ENCODE results near the gene OR7G1. TPM values are rescaled to one million over a fixed set of nuclear protein-coding genes. Genes with fewer than 3 reads are reported as not detected.

The OR7G1 gene
- polyA plus RNA-seq, 4 donors: not detected

DNA sequence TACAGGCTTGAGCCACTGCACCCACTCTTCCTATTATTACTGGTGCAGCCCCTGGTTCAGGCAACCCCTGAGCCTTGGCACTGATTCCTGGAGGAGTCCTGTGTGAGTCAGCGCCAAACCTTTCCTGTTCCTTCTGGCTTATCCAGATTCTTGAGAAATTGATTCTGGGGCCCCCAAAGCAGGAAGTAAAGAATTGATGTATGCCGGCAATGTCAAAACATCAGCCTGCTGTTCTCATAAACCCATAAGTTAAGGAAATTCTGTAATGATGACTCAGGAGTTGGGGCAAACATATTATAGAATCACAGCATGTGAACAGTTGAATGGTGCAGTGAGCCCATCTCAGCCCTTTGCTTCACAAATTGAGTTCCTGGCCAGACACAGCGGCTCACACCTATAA lies 12.6 kb upstream of the OR7G1 start:
- Histone ChIP-seq H3K9me3 (ENCODE audit: control insufficient read depth in 2 of 2, insufficient read depth in 1 of 2, low read depth in 1 of 2, low read length in 1 of 2) (no peaks in the 10 kb centered on the region), H3K27me3 (ENCODE audit: control insufficient read depth in 3 of 3, insufficient read depth in 3 of 3, low read length in 3 of 3) (no peaks in the 10 kb centered on the region), H3K27ac (ENCODE audit: low read depth in 1 of 3, low read length in 2 of 3) (no peak overlapping the region), H3K4me1 (ENCODE audit: control insufficient read depth in 3 of 3, insufficient read depth in 2 of 3, low read depth in 1 of 3, low read length in 2 of 3) (no peaks in the 10 kb centered on the region), H3K4me3 (ENCODE audit: low read depth in 1 of 3, low read length in 3 of 3) (no peak overlapping the region), H3K36me3 (ENCODE audit: control insufficient read depth in 3 of 3, insufficient read depth in 2 of 3, low read depth in 1 of 3, low read length in 3 of 3) (no peaks in the 10 kb centered on the region)
- 44 to 62% (median 61%) methylated on average over 3 of the region's 3 CpGs for WGBS, 3 donors
- FAIRE-seq: no peak
- DNase-seq: no peak

DNA sequence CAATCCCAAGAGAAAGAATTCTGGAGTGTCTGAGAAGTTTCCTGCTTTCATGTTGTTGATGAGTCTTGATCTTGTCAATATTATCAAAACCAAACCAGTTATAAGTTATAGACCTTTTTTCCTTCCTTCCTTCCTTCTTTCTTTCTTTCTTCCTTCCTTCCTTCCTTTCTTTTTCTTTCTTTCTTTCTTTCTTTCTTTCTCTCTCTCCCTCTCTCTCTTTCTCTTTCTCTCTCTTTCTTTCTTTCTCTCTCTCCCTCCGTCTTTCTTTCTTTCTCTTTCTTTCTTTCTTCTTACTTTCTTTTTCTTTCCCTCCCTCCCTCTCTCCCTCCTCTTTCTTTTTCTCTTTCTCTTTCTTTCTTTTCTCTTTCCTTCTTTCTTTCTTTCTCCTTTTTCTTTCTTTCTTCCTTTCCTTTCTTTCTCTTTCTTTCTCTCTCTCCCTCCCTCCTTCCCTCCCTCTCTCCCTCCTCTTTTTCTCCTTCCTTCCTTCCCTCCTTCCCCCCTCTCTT lies 11.4 kb upstream of the OR7G1 start, which contains the start of gene OR7G3:
Gene OR7G3 (minus strand): TSS at position 51 of the 506 bp plus-strand sequence. CDS start 0 bp downstream, at position 51.
- no peak within 1 kb of the TSS for H3K4me3 ChIP-seq (ENCODE audit: low read depth in 1 of 3, low read length in 3 of 3)
- FAIRE-seq (no peak), DNase-seq (no peak)
- H3K4me1 ChIP-seq (ENCODE audit: control insufficient read depth in 3 of 3, insufficient read depth in 2 of 3, low read depth in 1 of 3, low read length in 2 of 3): no peaks in the 10 kb centered on the region
- no peak within 1 kb of the TSS for H3K27ac ChIP-seq (ENCODE audit: low read depth in 1 of 3, low read length in 2 of 3)
- H3K36me3 ChIP-seq (ENCODE audit: control insufficient read depth in 3 of 3, insufficient read depth in 2 of 3, low read depth in 1 of 3, low read length in 3 of 3): no peaks in the 10 kb centered on the region
- H3K9me3 ChIP-seq (ENCODE audit: control insufficient read depth in 2 of 2, insufficient read depth in 1 of 2, low read depth in 1 of 2, low read length in 1 of 2): no peaks in the 10 kb centered on the region
- H3K27me3 ChIP-seq (ENCODE audit: control insufficient read depth in 3 of 3, insufficient read depth in 3 of 3, low read length in 3 of 3): no peaks in the 10 kb centered on the region
- 65 to 80% (median 73%) methylated on average over 1 of the region's 1 CpG for WGBS, 3 donors

DNA sequence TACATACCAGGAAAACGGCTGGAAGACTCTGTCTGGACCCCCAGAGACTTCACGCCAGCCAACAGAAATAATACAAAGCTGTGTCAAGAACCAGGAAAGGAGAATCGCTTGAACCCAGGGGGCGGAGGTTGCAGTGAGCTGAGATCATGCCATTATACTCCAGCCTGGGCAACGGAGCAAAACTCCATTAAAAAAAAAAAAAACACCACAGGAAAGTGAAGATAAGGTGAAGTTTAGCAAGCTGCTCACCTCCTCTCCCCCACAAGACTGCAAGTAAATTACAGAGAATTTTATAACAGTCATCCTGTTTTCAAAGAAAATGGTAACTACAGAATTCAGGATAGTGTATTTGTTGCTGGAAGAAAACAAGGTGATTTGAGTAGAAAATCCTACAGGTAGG lies 984 bp upstream of the OR7G1 start:
- Histone ChIP-seq H3K27me3 (ENCODE audit: control insufficient read depth in 3 of 3, insufficient read depth in 3 of 3, low read length in 3 of 3) (peaks cover 0 to 2% (median 0%) of the 10 kb centered on the region in 3 donors), H3K9me3 (ENCODE audit: control insufficient read depth in 2 of 2, insufficient read depth in 1 of 2, low read depth in 1 of 2, low read length in 1 of 2) (no peaks in the 10 kb centered on the region), H3K27ac (ENCODE audit: low read depth in 1 of 3, low read length in 2 of 3) (no peak overlapping the region), H3K4me1 (ENCODE audit: control insufficient read depth in 3 of 3, insufficient read depth in 2 of 3, low read depth in 1 of 3, low read length in 2 of 3) (no peaks in the 10 kb centered on the region), H3K4me3 (ENCODE audit: low read depth in 1 of 3, low read length in 3 of 3) (no peak overlapping the region), H3K36me3 (ENCODE audit: control insufficient read depth in 3 of 3, insufficient read depth in 2 of 3, low read depth in 1 of 3, low read length in 3 of 3) (no peaks in the 10 kb centered on the region)
- WGBS, 3 donors: 45 to 53% (median 53%) methylated on average over 5 of the region's 5 CpGs
- DNase-seq (no peak), FAIRE-seq (no peak)

DNA sequence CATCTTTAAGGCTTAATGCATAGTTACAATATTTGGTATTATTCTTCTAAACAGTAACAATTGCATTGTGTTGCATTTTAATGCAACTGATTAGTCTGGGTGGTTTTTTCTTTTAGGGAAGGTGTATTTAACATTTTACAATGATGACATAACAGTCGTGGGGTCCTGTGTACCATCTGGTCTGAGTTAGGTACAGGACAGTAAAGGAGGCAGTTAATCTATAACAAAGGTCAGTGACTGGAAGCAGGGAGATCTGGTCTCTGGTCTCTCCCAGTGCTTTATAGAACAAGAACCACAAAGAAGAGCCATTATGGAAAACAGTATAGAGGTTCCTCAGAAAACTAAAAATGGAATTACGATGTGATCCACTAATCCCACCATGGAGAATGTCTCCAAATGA lies 5.6 kb downstream of the OR7G1 start:
- no peak overlapping the region for H3K4me3 ChIP-seq (ENCODE audit: low read depth in 1 of 3, low read length in 3 of 3)
- FAIRE-seq: no peak
- no peaks in the 10 kb centered on the region for H3K36me3 ChIP-seq (ENCODE audit: control insufficient read depth in 3 of 3, insufficient read depth in 2 of 3, low read depth in 1 of 3, low read length in 3 of 3)

DNA sequence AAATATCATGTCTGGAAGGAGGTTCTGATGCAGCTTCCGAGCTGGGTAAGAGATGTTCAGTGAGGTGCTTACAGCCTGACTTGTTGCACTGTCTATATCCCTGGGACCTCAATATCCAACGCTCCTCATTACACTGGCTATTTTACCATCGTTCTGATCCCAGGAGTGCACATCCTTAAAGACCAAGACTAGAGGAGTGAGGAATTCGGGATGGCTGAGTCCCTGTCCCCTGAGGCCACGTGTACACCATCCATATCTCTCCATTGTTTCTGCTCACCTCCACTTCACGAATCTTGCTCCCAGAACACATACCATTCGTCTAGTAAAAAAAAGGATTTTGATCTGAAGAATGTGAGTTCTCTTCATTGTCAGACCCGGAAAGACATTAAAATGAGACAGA lies 8.2 kb downstream of the OR7G1 start, which contains the start of gene OR7G2:
Gene OR7G2 (minus strand): TSS at position 101 of the 400 bp plus-strand sequence. CDS start 4,232 bp downstream, outside the sequence.
- Histone ChIP-seq H3K36me3 (ENCODE audit: control insufficient read depth in 3 of 3, insufficient read depth in 2 of 3, low read depth in 1 of 3, low read length in 3 of 3) (no peaks in the 10 kb centered on the region), H3K27me3 (ENCODE audit: control insufficient read depth in 3 of 3, insufficient read depth in 3 of 3, low read length in 3 of 3) (no peaks in the 10 kb centered on the region), H3K4me1 (ENCODE audit: control insufficient read depth in 3 of 3, insufficient read depth in 2 of 3, low read depth in 1 of 3, low read length in 2 of 3) (no peaks in the 10 kb centered on the region), H3K4me3 (ENCODE audit: low read depth in 1 of 3, low read length in 3 of 3) (no peak within 1 kb of the TSS), H3K27ac (ENCODE audit: low read depth in 1 of 3, low read length in 2 of 3) (no peak within 1 kb of the TSS), H3K9me3 (ENCODE audit: control insufficient read depth in 2 of 2, insufficient read depth in 1 of 2, low read depth in 1 of 2, low read length in 1 of 2) (no peaks in the 10 kb centered on the region)
- DNase-seq: no peak
- FAIRE-seq: no peak
- WGBS, 3 donors: 59 to 69% (median 66%) methylated on average over 8 of the region's 8 CpGs

More for the DNA sequence above, 5.6 kb downstream of the OR7G1 start:
- Histone ChIP-seq H3K27me3 (ENCODE audit: control insufficient read depth in 3 of 3, insufficient read depth in 3 of 3, low read length in 3 of 3) (no peaks in the 10 kb centered on the region), H3K4me1 (ENCODE audit: control insufficient read depth in 3 of 3, insufficient read depth in 2 of 3, low read depth in 1 of 3, low read length in 2 of 3) (no peaks in the 10 kb centered on the region), H3K9me3 (ENCODE audit: control insufficient read depth in 2 of 2, insufficient read depth in 1 of 2, low read depth in 1 of 2, low read length in 1 of 2) (no peaks in the 10 kb centered on the region), H3K27ac (ENCODE audit: low read depth in 1 of 3, low read length in 2 of 3) (no peak overlapping the region)
- DNase-seq: no peak
- WGBS, 3 donors: 43 to 67% (median 54%) methylated on average over 2 of the region's 2 CpGs

DNA sequence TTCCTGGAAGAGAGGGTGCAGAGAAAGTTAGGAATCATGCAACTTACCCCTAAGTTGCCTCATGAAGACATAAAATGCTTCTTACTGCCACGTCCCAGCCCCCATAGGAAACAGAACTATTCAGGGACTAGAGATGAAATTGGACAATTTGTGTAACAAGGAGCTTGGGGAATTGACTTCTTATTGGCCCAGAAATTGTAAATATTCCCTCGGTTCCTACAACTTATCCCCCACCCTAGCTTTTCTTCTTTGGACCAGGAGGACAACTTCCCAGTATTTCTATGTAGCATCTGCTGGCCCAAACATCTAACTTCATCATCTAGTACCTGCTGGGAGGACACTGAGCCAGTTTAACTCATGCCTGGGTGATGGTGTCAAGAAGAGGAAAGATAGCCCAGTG lies 28.8 kb downstream of the OR7G1 start, which contains the start of gene OR1M1:
Gene OR1M1 (plus strand): TSS at position 301 of the 400 bp plus-strand sequence. CDS start 6,184 bp downstream, outside the sequence.
- Histone ChIP-seq H3K36me3 (ENCODE audit: control insufficient read depth in 3 of 3, insufficient read depth in 2 of 3, low read depth in 1 of 3, low read length in 3 of 3) (no peaks in the 10 kb centered on the region), H3K4me3 (ENCODE audit: low read depth in 1 of 3, low read length in 3 of 3) (no peak within 1 kb of the TSS), H3K4me1 (ENCODE audit: control insufficient read depth in 3 of 3, insufficient read depth in 2 of 3, low read depth in 1 of 3, low read length in 2 of 3) (no peaks in the 10 kb centered on the region), H3K27me3 (ENCODE audit: control insufficient read depth in 3 of 3, insufficient read depth in 3 of 3, low read length in 3 of 3) (no peaks in the 10 kb centered on the region), H3K27ac (ENCODE audit: low read depth in 1 of 3, low read length in 2 of 3) (no peak within 1 kb of the TSS), H3K9me3 (ENCODE audit: control insufficient read depth in 2 of 2, insufficient read depth in 1 of 2, low read depth in 1 of 2, low read length in 1 of 2) (no peaks in the 10 kb centered on the region)
- no peak for FAIRE-seq
- 42 to 60% (median 58%) methylated on average over 2 of the region's 2 CpGs for WGBS, 3 donors
- DNase-seq: no peak

DNA sequence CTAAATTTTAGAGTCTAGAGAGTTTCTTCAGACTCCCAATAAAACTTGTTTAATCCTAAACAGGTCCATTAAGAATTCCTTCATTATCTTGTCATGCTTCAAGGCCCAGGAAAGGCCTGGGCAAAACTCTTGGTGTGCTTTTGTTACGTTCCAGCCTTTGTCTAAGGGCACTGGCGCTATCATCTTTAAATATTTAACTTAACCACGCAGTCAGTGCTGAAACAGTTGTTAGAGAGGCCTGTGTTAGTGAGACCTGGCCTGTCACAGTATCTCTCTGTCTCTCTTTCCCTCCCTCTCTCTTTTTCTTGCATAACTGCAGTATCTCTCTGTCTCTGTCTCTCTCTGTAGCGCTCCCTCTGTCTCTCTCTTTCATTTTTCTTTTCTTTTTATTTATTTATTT lies 36.9 kb downstream of the OR7G1 start:
- Histone ChIP-seq H3K36me3 (ENCODE audit: control insufficient read depth in 3 of 3, insufficient read depth in 2 of 3, low read depth in 1 of 3, low read length in 3 of 3) (no peaks in the 10 kb centered on the region), H3K27me3 (ENCODE audit: control insufficient read depth in 3 of 3, insufficient read depth in 3 of 3, low read length in 3 of 3) (no peaks in the 10 kb centered on the region), H3K9me3 (ENCODE audit: control insufficient read depth in 2 of 2, insufficient read depth in 1 of 2, low read depth in 1 of 2, low read length in 1 of 2) (no peaks in the 10 kb centered on the region), H3K4me3 (ENCODE audit: low read depth in 1 of 3, low read length in 3 of 3) (no peak overlapping the region), H3K27ac (ENCODE audit: low read depth in 1 of 3, low read length in 2 of 3) (no peak overlapping the region), H3K4me1 (ENCODE audit: control insufficient read depth in 3 of 3, insufficient read depth in 2 of 3, low read depth in 1 of 3, low read length in 2 of 3) (peaks cover 0 to 3% (median 0%) of the 10 kb centered on the region in 3 donors)
- WGBS, 3 donors: 59 to 70% (median 61%) methylated on average over 4 of the region's 4 CpGs
- no peak for DNase-seq
- no peak for FAIRE-seq

DNA sequence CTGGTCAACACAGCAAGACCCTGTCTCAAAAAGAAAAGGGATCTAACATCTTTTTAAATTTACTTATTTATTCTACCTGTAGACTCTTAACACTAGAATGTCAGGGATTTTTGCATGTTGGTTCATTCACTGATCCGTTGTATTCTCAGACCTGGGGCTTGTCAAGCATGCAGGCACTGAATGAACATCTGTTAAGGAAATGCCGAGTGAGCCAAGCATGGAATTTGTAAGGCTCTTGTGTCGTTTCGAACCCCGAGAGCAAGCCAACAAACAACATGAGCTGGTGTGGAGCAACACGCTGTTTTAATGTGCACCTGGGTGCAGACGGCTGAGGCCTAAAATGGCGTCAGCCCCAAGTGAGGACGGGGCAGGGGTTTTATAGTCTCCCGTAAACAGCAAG lies 38.7 kb downstream of the OR7G1 start:
- H3K27ac ChIP-seq (ENCODE audit: low read depth in 1 of 3, low read length in 2 of 3): no peak overlapping the region
- no peaks in the 10 kb centered on the region for H3K36me3 ChIP-seq (ENCODE audit: control insufficient read depth in 3 of 3, insufficient read depth in 2 of 3, low read depth in 1 of 3, low read length in 3 of 3)
- DNase-seq: no peak
- 80 to 88% (median 84%) methylated on average over 10 of the region's 10 CpGs for WGBS, 3 donors
- no peak for FAIRE-seq
- no peaks in the 10 kb centered on the region for H3K27me3 ChIP-seq (ENCODE audit: control insufficient read depth in 3 of 3, insufficient read depth in 3 of 3, low read length in 3 of 3)
- H3K4me3 ChIP-seq (ENCODE audit: low read depth in 1 of 3, low read length in 3 of 3): no peak overlapping the region
- peaks cover 0 to 3% (median 0%) of the 10 kb centered on the region in 3 donors for H3K4me1 ChIP-seq (ENCODE audit: control insufficient read depth in 3 of 3, insufficient read depth in 2 of 3, low read depth in 1 of 3, low read length in 2 of 3)
- H3K9me3 ChIP-seq (ENCODE audit: control insufficient read depth in 2 of 2, insufficient read depth in 1 of 2, low read depth in 1 of 2, low read length in 1 of 2): no peaks in the 10 kb centered on the region
